HFFc6 (cell line): Measurements from ENCODE around the gene TGFBR2. TPM values are rescaled to one million over a fixed set of nuclear protein-coding genes. Genes with fewer than 3 reads are reported as not detected.

Experiments used
- DNase-seq: peaks from one replicate; pipeline ENCODE4 v3.0.0-alpha.2; 2018
- H3K27ac Mint-ChIP-seq: 2 replicates; pipeline ENCODE4 v1.8.0; 2020; ENCODE audit warnings: mild to moderate bottlenecking, mixed read lengths
- H3K27me3 Mint-ChIP-seq: 2 replicates; pipeline ENCODE4 v1.8.0; 2021; ENCODE audit warnings: mild to moderate bottlenecking, moderate library complexity, mixed read lengths; ENCODE audit not compliant: insufficient read depth
- H3K36me3 Mint-ChIP-seq: 2 replicates; pipeline ENCODE4 v1.8.0; 2021; ENCODE audit warnings: low read depth, mixed read lengths
- H3K4me1 Mint-ChIP-seq: 2 replicates; pipeline ENCODE4 v1.8.0; 2020; ENCODE audit warnings: low read depth, mixed read lengths
- H3K4me3 Mint-ChIP-seq: 2 replicates; pipeline ENCODE4 v1.8.0; 2020; ENCODE audit warnings: mild to moderate bottlenecking, moderate library complexity, mixed read lengths
- H3K9me3 Mint-ChIP-seq: 2 replicates; pipeline ENCODE4 v1.8.0; 2020; ENCODE audit warnings: mild to moderate bottlenecking, mixed read lengths
- CTCF ChIP-seq: fragments of 200-600 bp; sonication (generic); IDR thresholded peaks from 2 replicates; pipeline ENCODE4 v1.5.0; 2021; ENCODE audit warnings: antibody characterized with exemption, mild to moderate bottlenecking
- total RNA-seq, 6 experiments: library from RNA; stranded (reverse); fragmentation: NEBNext Ultra II Directional; extraction: Animal tissue kit (Norgen Biotek cat#: 25700); gene quantifications; 2 replicates in 1 of 6; 3 replicates in 5 of 6; pipeline ENCODE4 v1.2.3, GENCODE V29; 2021

The TGFBR2 gene
- total RNA-seq, 6 experiments from 2014 or later: 78.5 to 135 (median 118) TPM

- Mint-ChIP-seq H3K9me3 (no peaks in the 10 kb centered on the region), H3K4me1 (peaks cover 78% of the 10 kb centered on the region), H3K27me3 (no peaks in the 10 kb centered on the region; the same call in 1 of the 2 replicates), H3K36me3 (peaks cover 73% of the 10 kb centered on the region), H3K4me3 (peak overlapping the region; percentile 68), H3K27ac (peak overlapping the region; percentile 82)
- DNase-seq: peak; percentile 9
- TF ChIP-seq CTCF: no peak
Measured at GRCh38 chr3:30681649-30682211, 75.3 kb downstream of the TGFBR2 start.

- Mint-ChIP-seq H3K9me3 (no peaks in the 10 kb centered on the region), H3K36me3 (peaks cover 73% of the 10 kb centered on the region), H3K27me3 (no peaks in the 10 kb centered on the region; the same call in 1 of the 2 replicates), H3K4me1 (peaks cover 77% of the 10 kb centered on the region), H3K27ac (peak overlapping the region; percentile 82), H3K4me3 (0 out of 2 replicates have a peak overlapping the region, but pooled peaks have one; percentile 13)
- DNase-seq: no peak
- TF ChIP-seq CTCF: no peak
Measured at GRCh38 chr3:30682434-30683155, 76.2 kb downstream of the TGFBR2 start.

- no peak overlapping the region; the same call in 1 of the 2 replicates for H3K27ac Mint-ChIP-seq
- no peaks in the 10 kb centered on the region; the same call in 1 of the 2 replicates for H3K27me3 Mint-ChIP-seq
- no peak for DNase-seq
- TF ChIP-seq CTCF: no peak
- H3K9me3 Mint-ChIP-seq: no peaks in the 10 kb centered on the region
- H3K4me1 Mint-ChIP-seq: peaks cover 85% of the 10 kb centered on the region
- peaks cover 71% of the 10 kb centered on the region for H3K36me3 Mint-ChIP-seq
- H3K4me3 Mint-ChIP-seq: no peak overlapping the region
Measured at GRCh38 chr3:30683769-30684168, 77.4 kb downstream of the TGFBR2 start.

GRCh38 chr3:30684356-30684755 is 78.0 kb downstream of the TGFBR2 start:
- peaks cover 87% of the 10 kb centered on the region for H3K4me1 Mint-ChIP-seq
- DNase-seq: no peak
- H3K27me3 Mint-ChIP-seq: no peaks in the 10 kb centered on the region; the same call in 1 of the 2 replicates
- H3K36me3 Mint-ChIP-seq: peaks cover 65% of the 10 kb centered on the region
- no peaks in the 10 kb centered on the region for H3K9me3 Mint-ChIP-seq
- H3K4me3 Mint-ChIP-seq: no peak overlapping the region
- TF ChIP-seq CTCF: no peak
- no peak overlapping the region for H3K27ac Mint-ChIP-seq

GRCh38 chr3:30685267-30685667 is 78.9 kb downstream of the TGFBR2 start:
- Mint-ChIP-seq H3K4me3 (no peak overlapping the region), H3K36me3 (peaks cover 62% of the 10 kb centered on the region), H3K27ac (no peak overlapping the region), H3K9me3 (no peaks in the 10 kb centered on the region), H3K27me3 (no peaks in the 10 kb centered on the region; the same call in 1 of the 2 replicates), H3K4me1 (peaks cover 89% of the 10 kb centered on the region)
- DNase-seq: no peak
- no peak for TF ChIP-seq CTCF
